Activated CD8-positive, alpha-beta T cell treated with anti-CD3 and anti-CD28 coated beads, Interleukin-2, amount 10 ng/mL, durations not matched to agents 7 days and 5 days (primary cell): ENCODE measurements around the gene RNF112. TPM values are rescaled to one million over a fixed set of nuclear protein-coding genes. Genes with fewer than 3 reads are reported as not detected.

Experiments
- ATAC-seq: fragments of 150-1000 bp; cut with Tn5 transposase; one replicate; pipeline ENCODE4 v1.10.0; 2021; ENCODE audit warnings: moderate library complexity
- CTCF ChIA-PET: fragments of 350-600 bp; sonication (Branson Sonifier 250); formaldehyde crosslinking; loops from one replicate; lab custom pipeline; 2021; ENCODE audit warnings: antibody characterized with exemption; lab: Charles Lee
- POLR2A ChIA-PET: fragments of 350-600 bp; sonication (Branson Sonifier 250); formaldehyde crosslinking; loops from one replicate; lab custom pipeline; 2021; ENCODE audit warnings: antibody characterized with exemption; lab: Charles Lee
- DNase-seq: peaks from one replicate; pipeline ENCODE4 v3.0.0-alpha.2; 2020
- H3K27ac Mint-ChIP-seq: one replicate; pipeline ENCODE4 v1.8.0; 2021; ENCODE audit warnings: mild to moderate bottlenecking, mixed read lengths
- H3K27me3 Mint-ChIP-seq: one replicate; pipeline ENCODE4 v1.8.0; 2021; ENCODE audit warnings: low read depth, mixed read lengths
- H3K36me3 Mint-ChIP-seq: one replicate; pipeline ENCODE4 v1.8.0; 2021; ENCODE audit warnings: low read depth, mixed read lengths
- H3K4me1 Mint-ChIP-seq: one replicate; pipeline ENCODE4 v1.8.0; 2021; ENCODE audit warnings: low read depth, mixed read lengths
- H3K4me3 Mint-ChIP-seq: one replicate; pipeline ENCODE4 v1.8.0; 2021; ENCODE audit warnings: mild to moderate bottlenecking, mixed read lengths
- H3K9me3 Mint-ChIP-seq: one replicate; pipeline ENCODE4 v1.8.0; 2022; ENCODE audit warnings: mixed read lengths; ENCODE audit not compliant: insufficient read depth
- total RNA-seq, 2 experiments: library from RNA; stranded (reverse); gene quantifications; one replicate each; pipeline ENCODE4 v1.2.3, GENCODE V29; 2021

Gene RNF112, protein sequence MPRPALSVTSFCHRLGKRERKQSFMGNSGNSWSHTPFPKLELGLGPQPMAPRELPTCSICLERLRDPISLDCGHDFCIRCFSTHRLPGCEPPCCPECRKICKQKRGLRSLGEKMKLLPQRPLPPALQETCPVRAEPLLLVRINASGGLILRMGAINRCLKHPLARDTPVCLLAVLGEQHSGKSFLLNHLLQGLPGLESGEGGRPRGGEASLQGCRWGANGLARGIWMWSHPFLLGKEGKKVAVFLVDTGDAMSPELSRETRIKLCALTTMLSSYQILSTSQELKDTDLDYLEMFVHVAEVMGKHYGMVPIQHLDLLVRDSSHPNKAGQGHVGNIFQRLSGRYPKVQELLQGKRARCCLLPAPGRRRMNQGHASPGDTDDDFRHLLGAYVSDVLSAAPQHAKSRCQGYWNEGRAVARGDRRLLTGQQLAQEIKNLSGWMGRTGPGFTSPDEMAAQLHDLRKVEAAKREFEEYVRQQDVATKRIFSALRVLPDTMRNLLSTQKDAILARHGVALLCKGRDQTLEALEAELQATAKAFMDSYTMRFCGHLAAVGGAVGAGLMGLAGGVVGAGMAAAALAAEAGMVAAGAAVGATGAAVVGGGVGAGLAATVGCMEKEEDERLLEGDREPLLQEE
- under 1 TPM in 1 of 2 experiments, not detected in 1; 0.34 TPM for total RNA-seq

DNA sequence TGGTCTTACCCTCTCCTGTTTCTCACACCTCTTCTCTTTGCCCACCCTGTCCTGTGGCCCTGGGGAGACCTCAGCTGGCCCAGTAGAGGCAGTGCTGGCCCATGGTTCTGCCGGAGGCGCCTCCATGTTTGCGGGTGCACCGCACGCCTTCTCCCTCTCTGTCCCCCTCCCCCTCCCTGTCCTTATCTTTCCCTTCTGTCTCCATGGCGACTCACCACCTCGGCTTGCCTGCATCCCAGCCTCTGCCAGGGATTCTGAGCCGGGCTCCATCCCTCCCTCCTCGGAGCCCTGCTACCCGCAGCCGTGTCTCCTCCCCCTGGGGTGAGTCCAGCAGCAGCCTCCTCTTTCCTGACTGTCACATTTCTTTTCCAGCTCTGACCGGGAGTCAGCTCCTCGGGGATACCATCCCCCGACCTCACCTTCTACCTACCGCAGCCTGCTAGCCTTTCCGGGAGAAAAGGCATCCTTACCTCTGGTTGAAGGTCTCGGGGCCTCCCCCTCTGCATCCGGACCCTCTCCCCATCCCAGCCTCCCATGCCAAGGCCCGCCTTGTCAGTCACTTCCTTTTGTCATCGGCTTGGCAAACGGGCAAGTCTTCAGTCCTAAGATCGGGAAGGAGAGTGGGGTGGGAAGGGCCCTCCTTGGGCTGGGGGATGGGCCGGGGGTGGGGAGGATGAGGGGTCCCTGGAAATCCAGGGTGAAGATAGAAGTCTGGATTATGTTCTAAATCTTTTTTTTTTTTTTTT is at the start of gene RNF112:
Gene RNF112 (plus strand): TSS at position 358 of the 746 bp plus-strand sequence. CDS start 177 bp downstream, at position 535.
- Mint-ChIP-seq H3K4me1 (no peaks in the 10 kb centered on the region), H3K9me3 (no peaks in the 10 kb centered on the region), H3K4me3 (no peak within 1 kb of the TSS), H3K36me3 (no peaks in the 10 kb centered on the region), H3K27me3 (peaks cover 12% of the 10 kb centered on the region), H3K27ac (no peak within 1 kb of the TSS)
- ChIA-PET CTCF (no interaction called here), POLR2A (no interaction called here)
- ATAC-seq (no peak), DNase-seq (no peak)

DNA sequence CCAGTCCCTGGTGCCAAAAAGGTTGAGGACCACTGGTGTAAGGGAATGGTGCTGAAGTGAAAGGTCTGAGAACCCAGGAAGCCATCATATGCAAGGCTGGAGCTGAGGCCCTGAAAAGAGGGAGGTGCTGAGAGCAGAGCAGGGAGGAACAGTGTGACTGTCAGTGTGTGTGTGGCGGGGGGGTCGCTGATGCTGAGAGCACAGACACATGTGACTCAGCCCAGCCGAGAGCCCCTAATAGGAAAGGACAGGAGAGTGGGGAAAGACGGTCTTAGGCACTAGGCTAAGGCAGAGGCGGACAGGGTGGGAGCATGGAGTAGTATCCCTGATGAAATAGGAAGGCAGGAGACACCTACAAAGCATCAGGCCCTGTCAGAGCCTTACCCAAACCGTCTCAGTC is 49.7 kb upstream of the RNF112 start:
- Mint-ChIP-seq H3K27ac (no peak overlapping the region), H3K9me3 (no peaks in the 10 kb centered on the region), H3K4me3 (peak overlapping the region; percentile 10), H3K36me3 (no peaks in the 10 kb centered on the region), H3K27me3 (peaks cover 34% of the 10 kb centered on the region), H3K4me1 (peaks cover 6% of the 10 kb centered on the region)
- ChIA-PET CTCF (interaction anchor here (5.9 kb wide), 1 partner anchor 87 kb away, joined by 86 read pairs; no protein-coding TSS in a partner anchor), POLR2A (no interaction called here)
- ATAC-seq, result no peak
- DNase-seq, result no peak

DNA sequence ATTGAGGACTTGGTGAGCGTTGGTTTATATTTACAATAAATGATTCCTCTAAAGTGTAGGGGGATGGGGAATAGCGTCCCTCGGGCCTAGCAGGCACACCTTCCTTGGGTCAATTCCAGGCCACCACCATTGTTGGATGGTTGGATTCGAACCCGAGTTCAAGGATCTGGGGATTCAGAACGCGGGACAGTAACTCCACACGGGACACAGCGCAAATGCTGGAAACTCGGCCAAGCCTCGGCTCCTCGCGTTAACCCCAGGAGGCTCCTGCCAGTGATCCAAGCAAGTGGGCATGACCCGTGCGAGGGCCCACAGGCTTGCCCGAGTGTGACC is 49.1 kb upstream of the RNF112 start:
- Mint-ChIP-seq H3K4me3 (peak overlapping the region; percentile 42), H3K9me3 (no peaks in the 10 kb centered on the region), H3K36me3 (no peaks in the 10 kb centered on the region), H3K27ac (no peak overlapping the region), H3K27me3 (peaks cover 34% of the 10 kb centered on the region), H3K4me1 (peaks cover 8% of the 10 kb centered on the region)
- ChIA-PET POLR2A (interaction anchor here (0.6 kb wide), 1 partner anchor 10 kb away, joined by 3 read pairs; no protein-coding TSS in a partner anchor), CTCF (interaction anchor here (0.8 to 5.9 kb wide), 10 partner anchors 8 to 405 kb away, joined by 3 to 86 read pairs (median 13); partner anchors contain the start of gene MAPK7)
- DNase-seq (no peak), ATAC-seq (no peak)

DNA sequence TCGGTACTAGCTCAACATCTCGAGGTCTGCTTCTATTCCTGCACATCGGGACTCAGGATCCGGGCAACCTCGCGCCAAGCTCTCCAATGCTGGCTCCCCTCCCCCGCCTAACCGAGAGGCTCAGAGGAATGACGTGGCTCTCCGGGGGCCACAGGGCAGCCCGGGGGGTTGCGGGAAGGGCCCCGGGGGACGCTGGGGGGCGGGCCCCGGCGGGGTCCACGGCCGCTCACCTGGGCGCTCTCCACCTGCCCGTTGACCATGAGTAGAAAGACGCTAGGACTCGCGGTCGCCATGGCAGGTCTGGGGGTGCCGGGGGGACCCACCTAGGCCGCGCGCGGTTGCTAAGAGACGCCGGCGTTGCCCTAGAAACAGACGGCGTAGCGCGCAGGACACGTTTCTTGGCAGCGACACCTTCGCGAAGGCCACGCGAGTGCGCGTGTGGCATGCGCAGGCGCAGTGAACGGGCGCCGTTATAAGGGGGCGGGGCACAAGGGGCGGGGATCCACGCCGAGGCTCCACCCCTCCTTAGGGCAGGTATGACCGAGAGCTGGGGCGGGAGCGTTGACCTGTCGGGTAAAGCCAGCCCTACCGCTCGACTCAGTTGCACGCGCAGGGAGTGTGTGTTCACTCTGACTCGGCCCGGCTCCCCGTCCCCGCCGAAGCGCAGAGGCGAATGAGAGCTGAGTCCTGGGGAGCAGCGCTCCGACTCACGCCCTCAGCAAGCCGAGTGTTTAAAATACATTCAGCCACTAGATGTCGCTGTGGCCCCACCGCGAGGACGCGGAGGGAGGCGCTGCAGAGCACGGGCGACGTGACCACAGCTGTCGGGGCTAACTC is 48.5 kb upstream of the RNF112 start, which contains the start of gene B9D1:
Gene B9D1 (minus strand): TSS at position 447 of the 837 bp plus-strand sequence. CDS start 154 bp downstream, at position 293.
- ATAC-seq (peak; percentile 89), DNase-seq (peak; percentile 93)
- Mint-ChIP-seq H3K27ac (peak within 1 kb of the TSS; percentile 70), H3K27me3 (peaks cover 34% of the 10 kb centered on the region), H3K36me3 (no peaks in the 10 kb centered on the region), H3K9me3 (no peaks in the 10 kb centered on the region), H3K4me3 (peak within 1 kb of the TSS; percentile 79), H3K4me1 (peaks cover 11% of the 10 kb centered on the region)
- CTCF ChIA-PET, result interaction anchor here (0.6 to 5.9 kb wide), 48 partner anchors 8 to 569 kb away, joined by 3 to 86 read pairs (median 6); partner anchors contain the start of genes ALDH3A2, MAPK7 and MFAP4
- POLR2A ChIA-PET, result interaction anchor here (0.6 to 1.0 kb wide), 2 partner anchors 11 to 15 kb away, joined by 3 to 5 read pairs; partner anchors contain the start of gene MAPK7

DNA sequence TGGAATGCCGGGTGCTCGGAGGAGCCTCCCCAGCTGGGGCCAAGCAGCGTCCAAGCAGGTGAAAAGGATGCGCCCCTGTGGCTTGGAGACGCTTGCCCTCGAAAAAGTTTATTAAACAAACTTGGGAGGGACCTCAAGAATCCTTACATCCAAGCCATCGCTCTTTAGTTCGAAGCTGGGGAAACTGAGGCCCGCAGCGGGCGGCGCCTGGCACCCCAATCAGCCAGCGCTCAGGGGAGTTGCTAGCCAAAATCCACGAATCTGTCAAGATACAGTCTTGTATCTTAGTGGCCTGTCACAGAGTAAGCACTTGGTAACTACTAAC is 48.0 kb upstream of the RNF112 start:
- peaks cover 15% of the 10 kb centered on the region for H3K4me1 Mint-ChIP-seq
- ATAC-seq (no peak), DNase-seq (no peak)
- no peaks in the 10 kb centered on the region for H3K9me3 Mint-ChIP-seq
- no peak overlapping the region for H3K27ac Mint-ChIP-seq
- H3K36me3 Mint-ChIP-seq, result no peaks in the 10 kb centered on the region
- ChIA-PET POLR2A (interaction anchor here (1.0 kb wide), 1 partner anchor 15 kb away, joined by 5 read pairs; the partner anchor contains the start of gene MAPK7), CTCF (interaction anchor here (0.6 to 5.9 kb wide), 44 partner anchors 9 to 570 kb away, joined by 3 to 86 read pairs (median 6); partner anchors contain the start of genes ALDH3A2, MAPK7 and MFAP4)
- peak overlapping the region; percentile 79 for H3K4me3 Mint-ChIP-seq
- peaks cover 33% of the 10 kb centered on the region for H3K27me3 Mint-ChIP-seq

DNA sequence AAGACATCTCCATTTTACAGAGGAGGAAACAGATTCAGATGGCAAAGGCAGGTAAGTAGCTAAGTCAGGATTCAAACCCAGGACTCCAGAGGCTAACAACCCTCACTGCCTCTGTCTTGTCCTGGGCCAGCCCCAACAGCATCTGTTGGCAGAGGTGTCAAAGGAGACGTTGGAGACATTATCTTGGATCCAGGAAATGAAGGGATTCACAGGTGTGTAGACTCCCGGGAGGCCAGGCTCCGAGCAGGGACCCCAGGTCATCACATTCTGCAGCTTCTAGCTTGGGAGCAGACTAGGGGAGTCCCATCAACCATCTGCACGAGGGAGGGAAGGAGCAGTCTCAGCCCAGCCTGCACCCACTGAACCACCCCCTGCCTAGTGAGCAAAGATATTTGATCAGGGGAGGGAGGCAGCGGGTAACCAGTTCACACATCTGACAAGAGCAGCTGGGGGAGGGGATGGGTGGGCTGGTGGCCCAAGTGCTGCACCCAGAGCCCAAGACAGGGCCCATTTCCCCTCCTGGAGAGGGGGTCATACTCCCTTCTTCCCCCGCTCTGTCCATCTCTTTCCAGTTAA is 47.5 kb upstream of the RNF112 start:
- H3K9me3 Mint-ChIP-seq, result no peaks in the 10 kb centered on the region
- ATAC-seq (no peak), DNase-seq (no peak)
- CTCF ChIA-PET, result interaction anchor here (0.6 to 5.9 kb wide), 38 partner anchors 8 to 551 kb away, joined by 3 to 86 read pairs (median 7); partner anchors contain the start of genes ALDH3A2, MAPK7 and MFAP4
- POLR2A ChIA-PET, result no interaction called here
- H3K4me3 Mint-ChIP-seq, result no peak overlapping the region
- H3K4me1 Mint-ChIP-seq, result peaks cover 15% of the 10 kb centered on the region
- H3K27me3 Mint-ChIP-seq, result peaks cover 29% of the 10 kb centered on the region
- H3K36me3 Mint-ChIP-seq, result no peaks in the 10 kb centered on the region
- no peak overlapping the region for H3K27ac Mint-ChIP-seq

DNA sequence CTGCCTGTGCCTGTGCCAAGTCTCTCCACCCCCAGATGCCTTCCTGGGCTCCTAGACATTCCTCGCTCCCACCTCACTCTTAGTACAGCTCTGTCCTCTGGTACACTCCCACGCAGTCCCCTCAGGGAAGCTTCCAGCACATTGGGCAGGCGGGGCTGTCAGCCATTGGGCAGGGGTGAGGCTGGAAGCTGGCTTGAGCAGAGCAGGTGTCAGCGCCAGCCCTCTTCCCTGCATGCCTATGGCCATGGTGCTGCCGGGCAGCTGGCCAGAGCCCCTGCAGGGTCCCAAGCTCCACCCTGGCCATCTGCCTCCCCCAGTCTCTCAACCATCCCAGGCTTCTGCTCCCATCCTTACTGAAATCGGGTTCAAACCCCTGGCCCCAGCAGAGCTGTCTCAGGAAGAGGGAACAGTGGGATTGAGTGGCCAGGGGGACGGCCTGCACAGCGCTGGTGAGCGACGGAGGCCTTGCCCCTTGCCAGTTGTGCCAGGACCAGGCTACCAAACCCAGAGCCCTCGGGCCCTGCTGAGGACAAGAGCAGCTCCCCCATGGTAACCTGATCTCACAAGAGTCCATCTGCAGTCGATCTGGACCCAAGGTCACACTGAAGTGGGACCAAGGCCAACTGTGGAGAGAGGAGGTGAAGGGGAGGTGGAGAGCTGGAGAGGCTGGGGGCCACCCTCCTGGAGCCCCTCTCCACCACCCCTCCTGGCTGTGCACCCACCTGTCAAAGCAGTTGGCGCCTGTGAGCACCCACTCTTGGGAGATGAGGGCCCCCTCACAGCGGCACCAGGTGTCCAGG is 46.1 kb upstream of the RNF112 start:
- H3K36me3 Mint-ChIP-seq, result no peaks in the 10 kb centered on the region

DNA sequence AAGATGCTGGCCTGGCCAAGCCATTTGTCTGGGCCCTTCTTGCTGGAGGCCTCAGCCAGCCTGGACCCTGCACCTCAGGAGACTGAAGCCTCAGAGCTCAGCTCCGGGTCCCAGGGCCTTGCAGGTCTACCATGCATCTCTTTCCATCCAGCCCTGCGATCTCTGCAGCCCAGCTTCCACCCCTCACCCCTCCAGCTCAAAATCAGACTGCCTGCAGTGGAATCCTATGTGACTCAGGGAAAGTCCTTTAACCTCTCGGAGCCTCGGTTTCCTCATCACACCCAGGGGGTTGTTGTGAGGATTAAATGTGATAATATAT is 45.6 kb upstream of the RNF112 start:
- DNase-seq, result no peak

More for the DNA sequence above, 46.1 kb upstream of the RNF112 start:
- no peaks in the 10 kb centered on the region for H3K9me3 Mint-ChIP-seq
- H3K4me1 Mint-ChIP-seq, result peaks cover 27% of the 10 kb centered on the region
- no peak overlapping the region for H3K27ac Mint-ChIP-seq
- CTCF ChIA-PET, result interaction anchor here (0.6 to 5.9 kb wide), 5 partner anchors 10 to 145 kb away, joined by 3 to 86 read pairs (median 5); partner anchors contain the start of gene MAPK7
- ATAC-seq (no peak), DNase-seq (no peak)
- peaks cover 24% of the 10 kb centered on the region for H3K27me3 Mint-ChIP-seq
- POLR2A ChIA-PET, result interaction anchor here (0.9 kb wide), 1 partner anchor 82 kb away, joined by 3 read pairs; no protein-coding TSS in a partner anchor
- no peak overlapping the region for H3K4me3 Mint-ChIP-seq

DNA sequence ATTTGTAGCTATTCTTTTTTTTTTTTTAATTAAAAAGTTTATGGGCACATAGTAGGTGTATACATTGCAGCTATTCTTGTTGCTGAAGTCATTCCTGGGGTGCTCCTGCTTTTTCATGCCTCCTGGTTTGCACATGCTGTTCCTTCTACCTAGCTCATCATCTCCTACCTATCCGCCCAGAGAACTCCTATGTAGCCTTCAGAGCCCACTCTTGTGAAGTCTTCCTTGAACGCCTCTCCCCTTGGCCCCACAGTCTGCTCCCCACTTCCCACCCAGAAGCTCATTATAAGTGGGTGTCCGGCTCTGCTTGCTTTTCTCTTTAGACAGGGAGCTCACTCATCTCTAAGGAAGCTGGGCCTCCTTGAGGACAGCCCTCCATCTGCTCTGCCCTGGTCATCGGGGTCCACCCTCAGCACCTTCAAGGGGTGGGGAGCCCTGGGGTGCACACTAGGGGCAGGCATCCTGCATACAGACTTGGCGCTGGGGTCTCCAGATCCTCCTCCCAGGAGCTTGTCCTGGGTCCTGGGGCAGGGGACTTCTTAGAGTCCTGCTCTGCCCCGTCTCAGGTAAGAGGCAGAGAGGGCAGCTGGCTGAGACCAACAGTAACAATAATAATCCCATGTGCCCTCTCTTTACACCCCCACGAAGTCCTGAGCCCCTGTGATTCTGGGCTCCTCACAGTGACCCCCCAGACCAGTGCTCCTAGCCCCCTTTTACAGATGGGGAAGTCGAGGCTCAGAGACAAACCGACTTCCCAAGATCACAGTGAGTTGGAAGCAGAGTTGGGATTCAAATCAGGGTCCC is 45.0 kb upstream of the RNF112 start:
- CTCF ChIA-PET, result interaction anchor here (0.6 to 5.9 kb wide), 4 partner anchors 11 to 143 kb away, joined by 3 to 86 read pairs (median 4); partner anchors contain the start of gene MAPK7
- Mint-ChIP-seq H3K27ac (no peak overlapping the region), H3K4me3 (no peak overlapping the region), H3K9me3 (no peaks in the 10 kb centered on the region), H3K27me3 (peaks cover 20% of the 10 kb centered on the region), H3K36me3 (no peaks in the 10 kb centered on the region), H3K4me1 (peaks cover 38% of the 10 kb centered on the region)
- ATAC-seq, result no peak
- POLR2A ChIA-PET, result interaction anchor here (0.9 kb wide), 1 partner anchor 81 kb away, joined by 3 read pairs; no protein-coding TSS in a partner anchor
- DNase-seq, result no peak

More for the DNA sequence above, 45.6 kb upstream of the RNF112 start:
- ChIA-PET POLR2A (interaction anchor here (0.9 kb wide), 1 partner anchor 81 kb away, joined by 3 read pairs; no protein-coding TSS in a partner anchor), CTCF (interaction anchor here (0.6 to 5.9 kb wide), 4 partner anchors 11 to 144 kb away, joined by 3 to 86 read pairs (median 4); partner anchors contain the start of gene MAPK7)
- ATAC-seq, result no peak
- no peak overlapping the region for H3K4me3 Mint-ChIP-seq
- peaks cover 33% of the 10 kb centered on the region for H3K4me1 Mint-ChIP-seq
- H3K27ac Mint-ChIP-seq, result peak overlapping the region; percentile 63
- peaks cover 23% of the 10 kb centered on the region for H3K27me3 Mint-ChIP-seq
- H3K9me3 Mint-ChIP-seq, result no peaks in the 10 kb centered on the region
- no peaks in the 10 kb centered on the region for H3K36me3 Mint-ChIP-seq
